Measurements from ENCODE around the gene TM7SF2. TPM values are rescaled to one million over a fixed set of nuclear protein-coding genes. Genes with fewer than 3 reads are reported as not detected.

The TM7SF2 gene
- total and polyA plus RNA-seq, 2 of the 8 experiments (the other 6 are each of a cell fraction or from before 2014, with no cell fraction given): 40.1 to 96.0 TPM

DNA sequence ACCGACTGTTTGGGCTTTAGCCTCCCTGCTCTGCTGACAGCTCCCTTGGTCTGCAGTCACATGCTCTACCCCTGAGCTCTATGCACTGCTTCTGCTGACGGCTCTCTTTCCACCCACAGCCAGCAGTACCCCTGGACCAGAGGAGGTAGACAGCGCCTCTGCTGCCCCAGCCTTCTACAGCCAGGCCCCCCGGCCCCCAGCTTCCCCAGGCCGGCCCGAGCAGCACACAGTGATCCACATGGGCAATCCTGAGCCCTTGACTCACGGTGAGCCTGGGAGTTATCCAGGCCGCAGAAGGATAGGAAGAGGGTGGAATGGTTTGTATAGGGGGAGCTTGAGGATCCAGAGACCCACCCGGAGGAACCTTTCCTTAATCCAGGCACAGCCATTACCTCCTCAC is 24.9 kb upstream of the TM7SF2 start (continued):
- TF ChIP-seq EP300 (IDR thresholded peaks at IDR 0.05; ENCODE audit: borderline replicate concordance in 1 of 2, low read depth in 2 of 2, low read length in 2 of 2): no peak
